Gastroesophageal sphincter (tissue), 3 donors: Measurements from ENCODE around the gene SLC25A15.

Experiments used
- POLR2A ChIP-seq, 2 donors: fragments of 450-650 bp; IDR thresholded peaks; one replicate each; pipeline ENCODE4 v1.6.1; 2017; ENCODE audit warnings: antibody characterized with exemption in 2 of 2, mild to moderate bottlenecking in 2 of 2, moderate library complexity in 1 of 2
- POLR2AphosphoS5 ChIP-seq: sonication (generic); formaldehyde crosslinking; IDR thresholded peaks from one replicate; pipeline ENCODE4 v1.6.1; 2017; ENCODE audit warnings: antibody characterized with exemption
- TF ChIP-seq, protein P1 (sequence below), 4 experiments: fragments of 200-600 bp in 2 of 4; fragments of 450-650 bp in 2 of 4; sonication (generic) in 1 of 4; IDR thresholded peaks; one replicate each; pipeline ENCODE4 v1.5.1; 2017 to 2019; ENCODE audit warnings: antibody characterized with exemption in 4 of 4, mild to moderate bottlenecking in 2 of 4, moderate library complexity in 2 of 4

DNA sequence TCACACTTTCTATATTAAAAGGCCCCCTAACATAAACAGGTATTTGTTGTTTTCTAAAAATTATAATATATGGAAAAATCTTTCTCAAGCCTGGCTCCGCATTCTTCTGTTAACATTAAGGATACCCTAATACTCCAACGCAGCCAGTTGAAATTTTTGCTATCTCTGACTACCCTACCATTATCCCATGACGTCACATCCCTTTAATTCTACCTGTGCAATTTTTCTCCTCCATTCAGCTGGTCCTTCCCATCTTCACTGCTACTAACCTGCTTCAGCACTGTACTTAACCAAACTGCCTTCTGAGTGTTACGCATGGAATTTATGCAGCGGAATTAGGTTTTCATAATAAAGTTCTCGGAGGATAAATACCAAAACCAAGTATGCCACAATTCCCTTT, 19.4 kb upstream of the SLC25A15 start:
- TF ChIP-seq, protein P1, sequence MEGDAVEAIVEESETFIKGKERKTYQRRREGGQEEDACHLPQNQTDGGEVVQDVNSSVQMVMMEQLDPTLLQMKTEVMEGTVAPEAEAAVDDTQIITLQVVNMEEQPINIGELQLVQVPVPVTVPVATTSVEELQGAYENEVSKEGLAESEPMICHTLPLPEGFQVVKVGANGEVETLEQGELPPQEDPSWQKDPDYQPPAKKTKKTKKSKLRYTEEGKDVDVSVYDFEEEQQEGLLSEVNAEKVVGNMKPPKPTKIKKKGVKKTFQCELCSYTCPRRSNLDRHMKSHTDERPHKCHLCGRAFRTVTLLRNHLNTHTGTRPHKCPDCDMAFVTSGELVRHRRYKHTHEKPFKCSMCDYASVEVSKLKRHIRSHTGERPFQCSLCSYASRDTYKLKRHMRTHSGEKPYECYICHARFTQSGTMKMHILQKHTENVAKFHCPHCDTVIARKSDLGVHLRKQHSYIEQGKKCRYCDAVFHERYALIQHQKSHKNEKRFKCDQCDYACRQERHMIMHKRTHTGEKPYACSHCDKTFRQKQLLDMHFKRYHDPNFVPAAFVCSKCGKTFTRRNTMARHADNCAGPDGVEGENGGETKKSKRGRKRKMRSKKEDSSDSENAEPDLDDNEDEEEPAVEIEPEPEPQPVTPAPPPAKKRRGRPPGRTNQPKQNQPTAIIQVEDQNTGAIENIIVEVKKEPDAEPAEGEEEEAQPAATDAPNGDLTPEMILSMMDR (IDR thresholded peaks at IDR 0.05): no peak
- no peak for TF ChIP-seq POLR2A (IDR thresholded peaks at IDR 0.05)
- TF ChIP-seq POLR2AphosphoS5: no peak
